ENCODE results near the gene GRK7. TPM values are rescaled to one million over a fixed set of nuclear protein-coding genes. Genes with fewer than 3 reads are reported as not detected.

GRK7 gene
- total and polyA plus RNA-seq, 9 of the 15 experiments (the other 6 are each of a cell fraction or from before 2014, with no cell fraction given): 0.01 to 0.08 (median 0.04) TPM; not detected in 3

- peak; percentile 60 for TF ChIP-seq ZBTB40 (IDR thresholded peaks at IDR 0.05)
- TF ChIP-seq ZBTB40 (CRISPR knock-in tag; IDR thresholded peaks at IDR 0.05): no peak
- peak in 1 of 2 experiments; percentile 96; a peak in 2 of 4 replicates for TF ChIP-seq HDAC1 (IDR thresholded peaks at IDR 0.05)
- TF ChIP-seq THRB (CRISPR knock-in tag; conservative IDR thresholded peaks at IDR 0.05): peak; percentile 67
- TF ChIP-seq SAFB (IDR thresholded peaks at IDR 0.05; ENCODE audit: borderline replicate concordance, low read depth, low read length): no peak
- TF ChIP-seq ZNF407 (IDR thresholded peaks at IDR 0.05; ENCODE audit: low read depth): peak; percentile 65; the same call in 1 of the 2 replicates
- TF ChIP-seq SMARCE1 (IDR thresholded peaks at IDR 0.05): peak; percentile 97
- peak; percentile 76; the same call in 1 of the 2 replicates for TF ChIP-seq KLF16 (IDR thresholded peaks at IDR 0.05)
Observed at GRCh38 chr3:141804778-141805639, 41.8 kb downstream of the GRK7 start (continued).

Data from K562 (cell line).